NCI-H2196 (cell line): Measurements from ENCODE around the gene SHC3.
"Not testable (repeated sequence)": the region's sequence is repeated elsewhere in the genome, so short reads cannot be mapped to it uniquely, and the experiment has no call there.

Experiments
- DNase-seq: peaks from one replicate; lab custom pipeline; 2025; ENCODE audit not compliant: unreplicated experiment; lab: John Stamatoyannopoulos, UW

Gene SHC3

GRCh38 chr9:89177944-89178829 lies at the start of gene SHC3:
SHC3 (minus strand) TSS chr9:89178818; CDS start chr9:89178460, 358 bp downstream.
- no peak for DNase-seq

GRCh38 chr9:89225991-89226471 lies 47.4 kb upstream of the SHC3 start:
- no peak for DNase-seq

GRCh38 chr9:89225587-89225986 lies 47.0 kb upstream of the SHC3 start:
- no peak for DNase-seq

- DNase-seq, result no peak
These were observed 46.4 kb upstream of the SHC3 start for GRCh38 chr9:89225036-89225435.

GRCh38 chr9:89224633-89225032 lies 46.0 kb upstream of the SHC3 start:
- DNase-seq, result no peak

- no peak for DNase-seq
These were observed 44.9 kb upstream of the SHC3 start for GRCh38 chr9:89223396-89223977.

- DNase-seq, result no peak
These were observed 41.0 kb upstream of the SHC3 start for GRCh38 chr9:89219637-89220036.

- DNase-seq, result no peak
These were observed 39.7 kb upstream of the SHC3 start for GRCh38 chr9:89218040-89218928.

GRCh38 chr9:89215342-89215741 lies 36.7 kb upstream of the SHC3 start:
- DNase-seq, result no peak

- no peak for DNase-seq
These were observed 34.8 kb upstream of the SHC3 start for GRCh38 chr9:89213396-89213880.

- no peak for DNase-seq
These were observed 33.6 kb upstream of the SHC3 start for GRCh38 chr9:89212171-89212570.

- not testable (repeated sequence) for DNase-seq
These were observed 30.7 kb upstream of the SHC3 start for GRCh38 chr9:89209311-89209710.

- DNase-seq, result no peak
These were observed 28.4 kb upstream of the SHC3 start for GRCh38 chr9:89207026-89207425.

- no peak for DNase-seq
These were observed 26.2 kb upstream of the SHC3 start for GRCh38 chr9:89204801-89205200.

GRCh38 chr9:89195131-89195797 lies 16.6 kb upstream of the SHC3 start:
- no peak for DNase-seq

- no peak for DNase-seq
These were observed 16.0 kb upstream of the SHC3 start for GRCh38 chr9:89194421-89195130.

- DNase-seq, result no peak
These were observed 12.4 kb upstream of the SHC3 start for GRCh38 chr9:89191004-89191403.

- DNase-seq, result no peak
These were observed 10.6 kb upstream of the SHC3 start for GRCh38 chr9:89189215-89189614.

- DNase-seq, result no peak
These were observed 9.3 kb upstream of the SHC3 start for GRCh38 chr9:89187950-89188349.

- no peak for DNase-seq
These were observed 8.9 kb upstream of the SHC3 start for GRCh38 chr9:89187541-89187940.
